Measurements from ENCODE around the gene RAD54L2. TPM values are rescaled to one million over a fixed set of nuclear protein-coding genes. Genes with fewer than 3 reads are reported as not detected.

RAD54L2 gene
- total and polyA plus RNA-seq, 2 of the 8 experiments (the other 6 are each of a cell fraction or from before 2014, with no cell fraction given): 8.2 to 35.2 TPM

DNA sequence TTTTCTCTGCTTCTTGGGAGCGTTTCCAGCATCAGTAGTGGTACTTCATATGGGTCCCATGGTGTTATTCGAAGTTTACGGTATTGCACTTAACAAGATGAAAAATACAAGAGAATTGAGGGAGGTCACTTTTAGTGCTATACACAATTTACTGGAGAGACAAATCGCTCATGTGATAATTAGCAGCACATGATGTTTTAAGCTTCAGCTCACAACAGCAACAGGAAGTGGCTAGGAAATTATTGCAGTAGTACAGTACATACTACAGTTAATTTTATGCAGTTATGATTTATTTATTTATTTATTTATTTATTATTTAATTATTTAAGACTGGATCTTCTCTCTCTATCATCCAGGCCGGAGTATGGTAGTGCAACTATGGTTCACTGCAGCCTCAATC is 24.3 kb upstream of the RAD54L2 start:
- no peak overlapping the region for H3K4me2 ChIP-seq (ENCODE audit: insufficient read depth in 1 of 2, low read depth in 2 of 2, low read length in 2 of 2)
- H3K56ac ChIP-seq (replicated peaks; ENCODE audit: insufficient read length, low read depth, low read length): no peak overlapping the region
- H4K91ac ChIP-seq (replicated peaks; ENCODE audit: insufficient read length, low read length): no peak overlapping the region
- no peak overlapping the region for H3K18ac ChIP-seq (ENCODE audit: extremely low read depth, low read length)
- H2BK12ac ChIP-seq (ENCODE audit: low read depth, low read length): no peak overlapping the region
- H4K5ac ChIP-seq (ENCODE audit: insufficient read length, low read depth, low read length): no peak overlapping the region
- no peak overlapping the region for H2BK15ac ChIP-seq (ENCODE audit: low read length)
- no peak overlapping the region for H2AK5ac ChIP-seq (ENCODE audit: low read depth, low read length)
- H3K27ac ChIP-seq (ENCODE audit: low read depth, low read length): no peak overlapping the region
- WGBS, 2 experiments (ENCODE audit: extremely low coverage in 1 of 2, insufficient coverage in 1 of 2, insufficient read length in 1 of 2, insufficient replicate concordance in 2 of 2, low coverage in 1 of 2, low lambda C conversion rate in 2 of 2, missing lambda C conversion rate in 1 of 2): 85% methylated on average over 5 of the region's 5 CpGs; no CpG with 5 or more reads in 1 of the 2 experiments
- no peaks in the 10 kb centered on the region for H3K27me3 ChIP-seq (replicated peaks in 1 of 4; ENCODE audit: control insufficient read depth in 3 of 4, extremely low read depth in 1 of 4, insufficient read depth in 3 of 4, low read length in 3 of 4)
- DNase-seq (ENCODE audit: low read depth in 1 of 2, low spot score in 2 of 2): no peak
- no peak overlapping the region for H3K14ac ChIP-seq (ENCODE audit: insufficient read length)
- H3K79me2 ChIP-seq (ENCODE audit: control insufficient read depth in 1 of 2, insufficient read depth in 2 of 2, low read length in 2 of 2): no peaks in the 10 kb centered on the region
- H4K20me1 ChIP-seq (replicated peaks in 1 of 2; ENCODE audit: control insufficient read depth in 1 of 2, insufficient read depth in 2 of 2, low read length in 2 of 2): no peaks in the 10 kb centered on the region
- H3K4me1 ChIP-seq (replicated peaks in 1 of 4; ENCODE audit: control insufficient read depth in 3 of 4, insufficient read depth in 4 of 4, low read length in 3 of 4): no peaks in the 10 kb centered on the region
- no peak for FAIRE-seq
- ChIA-PET POLR2A (ENCODE audit: partially characterized antibody) (interaction anchor here (0.8 kb wide), 1 partner anchor 24 kb away, joined by 3 read pairs; no protein-coding TSS in a partner anchor), CTCF (ENCODE audit: partially characterized antibody) (interaction anchor here (0.7 to 4.3 kb wide), 2 partner anchors 13 to 168 kb away, joined by 3 to 29 read pairs; partner anchors contain the start of gene DCAF1)
- H3K79me1 ChIP-seq (ENCODE audit: low read depth, low read length): no peaks in the 10 kb centered on the region
- H2BK20ac ChIP-seq (ENCODE audit: low read length): no peak overlapping the region
- no peak overlapping the region for H2BK120ac ChIP-seq (replicated peaks; ENCODE audit: low read depth, low read length)
- no peak overlapping the region for H3K4me3 ChIP-seq (ENCODE audit: extremely low read depth in 1 of 4, insufficient read depth in 2 of 4, low read depth in 3 of 4, low read length in 4 of 4)
- H3K4ac ChIP-seq (replicated peaks; ENCODE audit: insufficient read length, low read depth, low read length): no peak overlapping the region
- no peaks in the 10 kb centered on the region for H3K36me3 ChIP-seq (ENCODE audit: control insufficient read depth in 2 of 4, insufficient read depth in 4 of 4, low read length in 3 of 4)
- no peak overlapping the region for H2AFZ ChIP-seq (ENCODE audit: low read length)
- no peak overlapping the region for H3K23ac ChIP-seq (ENCODE audit: insufficient read length)
- H3K23me2 ChIP-seq (ENCODE audit: low read depth, low read length): no peaks in the 10 kb centered on the region
- no peak overlapping the region for H3K9ac ChIP-seq (replicated peaks in 1 of 4; ENCODE audit: extremely low read depth in 1 of 4, low read depth in 3 of 4, low read length in 3 of 4)
- no peak overlapping the region for H4K8ac ChIP-seq (ENCODE audit: extremely low read depth, insufficient read depth, low read length)
- TF ChIP-seq SRF (IDR thresholded peaks at IDR 0.05; ENCODE audit: low read depth, low read length) (no peak), EP300 (IDR thresholded peaks at IDR 0.05; ENCODE audit: borderline replicate concordance in 1 of 2, low read depth in 2 of 2, low read length in 2 of 2) (no peak), NRF1 (IDR thresholded peaks at IDR 0.05; ENCODE audit: low read depth, low read length) (no peak), RNF2 (IDR thresholded peaks at IDR 0.05; ENCODE audit: borderline replicate concordance, low read depth, low read length, missing control alignments, poor library complexity, severe bottlenecking) (no peak), ASH2L (IDR thresholded peaks at IDR 0.05; ENCODE audit: low read length) (no peak), CHD1 (IDR thresholded peaks at IDR 0.05; ENCODE audit: low read depth, low read length) (no peak), TAF1 (IDR thresholded peaks at IDR 0.05; ENCODE audit: low read depth, low read length) (no peak), JUN (IDR thresholded peaks at IDR 0.05; ENCODE audit: low read depth, low read length) (no peak), POLR2A (IDR thresholded peaks at IDR 0.05; ENCODE audit: control extremely low read depth in 1 of 2, low read depth in 2 of 2, low read length in 2 of 2) (no peak)
- no peak overlapping the region for H2BK5ac ChIP-seq (ENCODE audit: low read depth, low read length)
- H3K9me3 ChIP-seq (ENCODE audit: insufficient read depth in 2 of 2, low read depth in 1 of 2, low read length in 1 of 2): no peaks in the 10 kb centered on the region
